K562 (cell line): ENCODE data around the gene SH3BP5. TPM values are rescaled to one million over a fixed set of nuclear protein-coding genes. Genes with fewer than 3 reads are reported as not detected.
A peak's percentile ranks its signal among the peaks of the same experiment; 100 is the strongest.

Experiments
- BACH1 ChIP-seq: fragments of 200-800 bp; sonication (Bioruptor generic); IDR thresholded peaks from 2 replicates; pipeline ENCODE4 v1.6.1; 2016; ENCODE audit warnings: missing genetic modification characterization, missing compliant biosample characterization
- DMBX1 ChIP-seq: fragments of 250-450 bp; sonication (Bioruptor Pico); IDR thresholded peaks from 2 replicates; pipeline ENCODE4 v1.8.0; 2022; ENCODE audit warnings: inconsistent platforms, mild to moderate bottlenecking, moderate library complexity, borderline replicate concordance
- HCFC1 ChIP-seq: IDR thresholded peaks from 2 replicates; pipeline ENCODE4 v1.6.1; 2012; ENCODE audit warnings: low read depth, low read length, improper control_type of control experiment
- HDAC2 ChIP-seq: fragments of 450-650 bp; IDR thresholded peaks from 2 replicates; pipeline ENCODE4 v1.6.1; 2016; ENCODE audit warnings: mild to moderate bottlenecking
- KAT7 ChIP-seq: sonication (generic); formaldehyde crosslinking; IDR thresholded peaks from 2 replicates; pipeline ENCODE4 v1.8.0; 2022; ENCODE audit warnings: missing genetic modification reagents, mild to moderate bottlenecking, borderline replicate concordance
- KHSRP ChIP-seq: fragments of 450-650 bp; IDR thresholded peaks from 2 replicates; pipeline ENCODE4 v1.6.1; 2017
- MGA ChIP-seq: fragments of 450-650 bp; IDR thresholded peaks from 2 replicates; pipeline ENCODE4 v1.6.1; 2016; ENCODE audit warnings: mild to moderate bottlenecking, moderate library complexity
- MTA1 ChIP-seq: fragments of 450-650 bp; IDR thresholded peaks from 2 replicates; pipeline ENCODE4 v1.6.1; 2017; ENCODE audit warnings: borderline replicate concordance
- NR2C1 ChIP-seq, 2 experiments: fragments of 450-650 bp; IDR thresholded peaks; 2 replicates each; pipeline ENCODE4 v1.6.1; 2017; ENCODE audit warnings: mild to moderate bottlenecking in 2 of 2, antibody characterized with exemption in 1 of 2, inconsistent platforms in 1 of 2, missing compliant biosample characterization in 1 of 2, missing genetic modification characterization in 1 of 2
- TCFL5 ChIP-seq: fragments of 250-450 bp; sonication (Bioruptor Pico); conservative IDR thresholded peaks from 2 replicates; pipeline ENCODE4 v1.6.1; 2021; ENCODE audit warnings: mild to moderate bottlenecking, moderate library complexity, matching md5 sums
- polyA plus RNA-seq, 8 experiments: library from polyadenylated mRNA; depleted of rRNA in 4 of 8; stranded (reverse) in 5 of 8; unstranded in 3 of 8; fragments of >200 nt; fragmentation: Nextera tagmentation in 2 of 8; fragmentation: Illumina TruSeq in 1 of 8; extraction: Ambion mirVana in 2 of 8; extraction: Trizol in 1 of 8; gene quantifications; 2 replicates each; pipeline versions ENCODE4 v1.2.1 to v1.2.3, GENCODE V29; 2011 to 2014; ENCODE audit warnings: inconsistent platforms in 1 of 8, missing spikeins in 1 of 8
- total RNA-seq, 7 experiments: library from RNA; depleted of rRNA in 6 of 7; stranded (reverse); fragments of >200 nt in 6 of 7; fragmentation: Illumina TruSeq in 2 of 7; extraction: Trizol in 2 of 7; gene quantifications; 2 replicates each; pipeline versions ENCODE4 v1.2.1 to v1.2.3, GENCODE V29; 2011 to 2021; ENCODE audit warnings: low replicate concordance in 1 of 7
- TF ChIP-seq, protein P1 (sequence below), 2 experiments: IDR thresholded peaks in 1 of 2; conservative IDR thresholded peaks in 1 of 2; 2 replicates each; pipeline ENCODE4 v1.6.1; 2016; ENCODE audit warnings: low read depth in 2 of 2, mild to moderate bottlenecking in 1 of 2, missing compliant biosample characterization in 1 of 2, missing genetic modification characterization in 1 of 2, moderate library complexity in 1 of 2
- TF ChIP-seq, protein P2 (sequence below), 2 experiments: fragments of 450-650 bp in 1 of 2; sonication (generic) in 1 of 2; formaldehyde crosslinking in 1 of 2; IDR thresholded peaks in 1 of 2; conservative IDR thresholded peaks in 1 of 2; 2 replicates each; pipeline versions ENCODE4 v1.6.1 to v1.8.1; 2016 to 2023; ENCODE audit warnings: mild to moderate bottlenecking in 2 of 2, moderate library complexity in 2 of 2, inconsistent platforms in 1 of 2, missing genetic modification reagents in 1 of 2

The SH3BP5 gene
- total and polyA plus RNA-seq, 9 of the 15 experiments (the other 6 are each of a cell fraction or from before 2014, with no cell fraction given) = 2.9 to 29.0 (median 14.9) TPM

DNA sequence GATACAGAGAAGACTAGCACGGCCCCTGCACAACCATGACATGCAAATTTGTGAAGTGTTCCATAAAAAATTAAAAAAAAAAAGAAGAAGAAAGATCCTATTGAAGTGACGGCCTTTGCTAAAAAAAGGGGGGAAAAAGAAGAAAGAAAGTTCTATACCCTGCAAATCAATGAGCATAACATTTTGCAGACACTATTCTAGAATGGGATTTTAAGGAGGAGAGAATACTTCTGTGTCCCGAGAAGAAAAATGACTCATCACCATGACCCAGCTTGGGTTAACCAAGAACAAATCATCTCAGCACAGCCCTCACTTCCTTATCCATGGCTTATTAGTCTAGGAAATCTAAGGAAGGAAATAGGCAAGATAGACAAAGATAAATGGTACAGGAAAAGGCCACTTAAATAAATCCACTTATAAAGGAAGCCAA, 7.4 kb upstream of the SH3BP5 start (continued):
- TF ChIP-seq MGA = no peak
- TF ChIP-seq HDAC2 = peak; percentile 35; the same call in 1 of the 2 replicates
- TF ChIP-seq, protein P1, sequence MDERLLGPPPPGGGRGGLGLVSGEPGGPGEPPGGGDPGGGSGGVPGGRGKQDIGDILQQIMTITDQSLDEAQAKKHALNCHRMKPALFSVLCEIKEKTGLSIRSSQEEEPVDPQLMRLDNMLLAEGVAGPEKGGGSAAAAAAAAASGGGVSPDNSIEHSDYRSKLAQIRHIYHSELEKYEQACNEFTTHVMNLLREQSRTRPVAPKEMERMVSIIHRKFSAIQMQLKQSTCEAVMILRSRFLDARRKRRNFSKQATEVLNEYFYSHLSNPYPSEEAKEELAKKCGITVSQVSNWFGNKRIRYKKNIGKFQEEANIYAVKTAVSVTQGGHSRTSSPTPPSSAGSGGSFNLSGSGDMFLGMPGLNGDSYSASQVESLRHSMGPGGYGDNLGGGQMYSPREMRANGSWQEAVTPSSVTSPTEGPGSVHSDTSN (CRISPR knock-in tag; IDR thresholded peaks at IDR 0.05; ENCODE audit: low read depth) = no peak
- TF ChIP-seq, protein P1 (tag; conservative IDR thresholded peaks at IDR 0.05; ENCODE audit: low read depth) = peak; percentile 88
- TF ChIP-seq, protein P2, sequence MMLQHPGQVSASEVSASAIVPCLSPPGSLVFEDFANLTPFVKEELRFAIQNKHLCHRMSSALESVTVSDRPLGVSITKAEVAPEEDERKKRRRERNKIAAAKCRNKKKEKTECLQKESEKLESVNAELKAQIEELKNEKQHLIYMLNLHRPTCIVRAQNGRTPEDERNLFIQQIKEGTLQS (IDR thresholded peaks at IDR 0.05) = peak; percentile 97
- TF ChIP-seq, protein P2 (CRISPR knock-in tag; conservative IDR thresholded peaks at IDR 0.05) = peak; percentile 61; the same call in 1 of the 2 replicates
- no peak for TF ChIP-seq TCFL5 (CRISPR knock-in tag)
- peak; percentile 72; the same call in 1 of the 2 replicates for TF ChIP-seq MTA1
- no peak for TF ChIP-seq DMBX1 (CRISPR knock-in tag)
- no peak for TF ChIP-seq KAT7
- 0 out of 2 replicates have a peak, but pooled peaks have one; percentile 31 for TF ChIP-seq BACH1 (tag)
- TF ChIP-seq HCFC1 = no peak
- TF ChIP-seq NR2C1 (IDR thresholded peaks at IDR 0.05) = no peak
- TF ChIP-seq NR2C1 (tag; IDR thresholded peaks at IDR 0.05) = no peak
- no peak for TF ChIP-seq KHSRP
